ENCODE results near the gene SLC66A1.

SLC66A1 gene

DNA sequence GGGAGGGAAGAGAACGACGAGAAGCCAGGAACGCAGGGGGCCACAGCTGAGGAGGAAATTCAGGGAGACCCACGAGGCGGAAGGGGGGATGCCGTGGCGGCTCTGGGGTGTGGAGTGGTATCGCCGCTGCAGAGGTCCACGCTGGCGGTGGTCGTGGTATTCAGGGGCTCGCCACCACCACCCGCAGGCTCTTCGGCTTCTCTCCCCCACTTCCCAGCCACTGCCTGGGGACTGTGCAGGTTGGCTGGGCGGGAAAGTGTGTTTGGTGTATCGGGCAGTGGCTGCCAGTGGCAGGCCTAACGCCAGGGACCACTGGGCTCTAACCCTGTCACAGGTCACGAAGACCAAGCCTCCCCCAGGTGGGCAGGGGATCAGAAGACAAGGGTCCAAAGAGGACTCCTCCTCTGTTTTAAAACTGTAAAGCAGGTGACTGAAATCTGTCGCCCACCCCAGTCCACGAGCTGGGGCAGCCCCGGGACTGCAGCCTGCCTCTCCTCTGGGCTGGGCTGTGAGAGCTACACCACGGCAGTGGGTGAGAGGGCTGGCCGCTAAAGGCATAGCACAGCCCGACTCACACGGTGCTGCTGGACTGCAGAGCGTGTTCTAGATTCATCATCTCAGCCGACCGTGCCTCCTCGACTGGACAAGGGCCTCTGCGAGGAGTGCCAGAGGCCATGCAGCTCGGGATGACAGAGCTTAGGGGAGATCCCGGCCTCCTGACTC is 30.9 kb downstream of the SLC66A1 start:
- H3K4me1 ChIP-seq (ENCODE audit: insufficient read depth, low read length, poor library complexity, severe bottlenecking) = no peaks in the 10 kb centered on the region
- H4K20me1 ChIP-seq (ENCODE audit: insufficient read depth, low read length, poor library complexity, severe bottlenecking) = no peaks in the 10 kb centered on the region
- H2AFZ ChIP-seq (ENCODE audit: low read length) = no peak overlapping the region
- H3K9ac ChIP-seq (ENCODE audit: low read depth, low read length, poor library complexity, severe bottlenecking) = no peak overlapping the region
- no peaks in the 10 kb centered on the region for H3K9me2 ChIP-seq (replicated peaks; ENCODE audit: low read depth, low read length)
- TF ChIP-seq, protein P1, sequence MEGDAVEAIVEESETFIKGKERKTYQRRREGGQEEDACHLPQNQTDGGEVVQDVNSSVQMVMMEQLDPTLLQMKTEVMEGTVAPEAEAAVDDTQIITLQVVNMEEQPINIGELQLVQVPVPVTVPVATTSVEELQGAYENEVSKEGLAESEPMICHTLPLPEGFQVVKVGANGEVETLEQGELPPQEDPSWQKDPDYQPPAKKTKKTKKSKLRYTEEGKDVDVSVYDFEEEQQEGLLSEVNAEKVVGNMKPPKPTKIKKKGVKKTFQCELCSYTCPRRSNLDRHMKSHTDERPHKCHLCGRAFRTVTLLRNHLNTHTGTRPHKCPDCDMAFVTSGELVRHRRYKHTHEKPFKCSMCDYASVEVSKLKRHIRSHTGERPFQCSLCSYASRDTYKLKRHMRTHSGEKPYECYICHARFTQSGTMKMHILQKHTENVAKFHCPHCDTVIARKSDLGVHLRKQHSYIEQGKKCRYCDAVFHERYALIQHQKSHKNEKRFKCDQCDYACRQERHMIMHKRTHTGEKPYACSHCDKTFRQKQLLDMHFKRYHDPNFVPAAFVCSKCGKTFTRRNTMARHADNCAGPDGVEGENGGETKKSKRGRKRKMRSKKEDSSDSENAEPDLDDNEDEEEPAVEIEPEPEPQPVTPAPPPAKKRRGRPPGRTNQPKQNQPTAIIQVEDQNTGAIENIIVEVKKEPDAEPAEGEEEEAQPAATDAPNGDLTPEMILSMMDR (conservative IDR thresholded peaks at IDR 0.05; ENCODE audit: low read length) = no peak
- TF ChIP-seq EZH2phosphoT487 (IDR thresholded peaks at IDR 0.05; ENCODE audit: borderline replicate concordance) = no peak
- H3K79me2 ChIP-seq (ENCODE audit: insufficient read depth, low read length) = no peaks in the 10 kb centered on the region
- no peaks in the 10 kb centered on the region for H3F3A ChIP-seq (ENCODE audit: low read depth)
- H3K4me2 ChIP-seq (ENCODE audit: low read depth, low read length, poor library complexity, severe bottlenecking) = no peak overlapping the region
- H3K36me3 ChIP-seq (ENCODE audit: insufficient read depth, low read length) = peaks cover 60% of the 10 kb centered on the region; the same call in 1 of the 2 replicates
- H3K27me3 ChIP-seq (ENCODE audit: insufficient read depth, low read length, poor library complexity, severe bottlenecking) = no peaks in the 10 kb centered on the region
- no peaks in the 10 kb centered on the region for H3K9me3 ChIP-seq (ENCODE audit: insufficient read depth, low read depth, low read length)
- H3K4me3 ChIP-seq (ENCODE audit: low read length, poor library complexity, severe bottlenecking) = no peak overlapping the region

DNA sequence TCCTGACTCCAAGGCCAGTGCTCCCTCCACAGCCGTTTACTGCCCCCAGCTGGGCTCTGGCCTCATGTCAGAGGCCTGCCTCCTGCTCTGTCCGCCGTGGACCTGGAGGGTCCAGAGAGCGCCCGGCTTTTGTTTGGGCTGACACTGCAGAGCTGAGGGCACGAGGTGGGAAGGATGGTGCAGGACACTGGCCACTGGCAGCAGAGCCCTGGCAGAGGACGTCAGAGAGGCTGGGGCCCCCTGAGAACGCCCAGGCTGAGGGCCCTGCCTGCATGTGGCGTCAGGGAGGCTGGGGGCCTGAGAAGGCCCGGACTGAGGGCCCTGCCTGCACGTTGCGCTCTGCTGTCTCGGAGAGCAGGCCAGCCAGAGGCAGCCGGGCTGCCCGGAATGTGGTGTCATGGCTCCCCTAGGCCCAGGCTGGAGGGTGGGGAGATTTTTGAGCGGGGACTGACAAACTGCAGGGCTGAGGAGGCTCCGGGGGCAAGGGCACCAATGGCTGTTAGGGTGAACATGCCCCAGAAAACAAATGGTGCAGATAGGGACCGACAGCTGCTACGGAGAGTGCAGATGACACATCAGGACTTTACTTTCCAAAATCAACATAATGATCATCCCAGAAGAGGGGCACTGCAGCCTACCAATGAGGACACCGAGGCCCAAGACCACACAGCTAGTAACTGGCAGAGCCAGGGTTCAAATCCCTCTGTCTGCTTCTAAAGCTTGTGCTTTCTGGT is 31.7 kb downstream of the SLC66A1 start:
- Histone ChIP-seq H3K9me3 (ENCODE audit: insufficient read depth, low read depth, low read length) (no peaks in the 10 kb centered on the region), H3K4me3 (ENCODE audit: low read length, poor library complexity, severe bottlenecking) (no peak overlapping the region), H2AFZ (ENCODE audit: low read length) (no peak overlapping the region), H4K20me1 (ENCODE audit: insufficient read depth, low read length, poor library complexity, severe bottlenecking) (no peaks in the 10 kb centered on the region), H3K9me2 (replicated peaks; ENCODE audit: low read depth, low read length) (no peaks in the 10 kb centered on the region), H3K27me3 (ENCODE audit: insufficient read depth, low read length, poor library complexity, severe bottlenecking) (no peaks in the 10 kb centered on the region), H3K79me2 (ENCODE audit: insufficient read depth, low read length) (no peaks in the 10 kb centered on the region), H3K4me2 (ENCODE audit: low read depth, low read length, poor library complexity, severe bottlenecking) (no peak overlapping the region), H3K36me3 (ENCODE audit: insufficient read depth, low read length) (peaks cover 60% of the 10 kb centered on the region; the same call in 1 of the 2 replicates), H3K9ac (ENCODE audit: low read depth, low read length, poor library complexity, severe bottlenecking) (no peak overlapping the region), H3K4me1 (ENCODE audit: insufficient read depth, low read length, poor library complexity, severe bottlenecking) (no peaks in the 10 kb centered on the region), H3F3A (ENCODE audit: low read depth) (no peaks in the 10 kb centered on the region)
- TF ChIP-seq EZH2phosphoT487 (IDR thresholded peaks at IDR 0.05; ENCODE audit: borderline replicate concordance) = no peak
- TF ChIP-seq, protein P1 (conservative IDR thresholded peaks at IDR 0.05; ENCODE audit: low read length) = no peak

DNA sequence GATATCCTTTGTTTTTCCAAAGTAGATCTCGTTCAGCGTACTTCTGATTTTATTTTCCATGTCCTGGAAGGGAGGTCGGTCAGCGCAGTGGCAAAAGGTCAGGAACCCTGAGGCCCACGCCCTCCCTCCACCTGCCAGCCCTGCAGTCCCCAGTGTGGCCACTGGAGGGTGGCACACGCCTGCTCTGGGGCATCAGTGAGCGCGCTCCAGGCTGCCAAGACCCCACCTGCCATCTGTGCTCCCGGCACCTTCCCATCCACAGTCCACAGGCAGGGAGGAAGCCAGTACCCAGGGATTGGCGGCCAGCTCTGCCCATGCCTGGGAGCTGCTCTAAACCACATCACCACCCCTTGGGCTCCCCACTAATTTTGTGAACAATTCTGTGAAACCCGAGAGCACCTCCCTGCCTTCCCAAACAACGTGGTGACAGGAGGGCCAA is 32.3 kb downstream of the SLC66A1 start:
- H2AFZ ChIP-seq (ENCODE audit: low read length) = no peak overlapping the region
- H3F3A ChIP-seq (ENCODE audit: low read depth) = no peaks in the 10 kb centered on the region
- no peaks in the 10 kb centered on the region for H3K9me2 ChIP-seq (replicated peaks; ENCODE audit: low read depth, low read length)
- no peak for TF ChIP-seq EZH2phosphoT487 (IDR thresholded peaks at IDR 0.05; ENCODE audit: borderline replicate concordance)
- TF ChIP-seq, protein P1 (conservative IDR thresholded peaks at IDR 0.05; ENCODE audit: low read length) = peak; percentile 83
- no peak overlapping the region for H3K4me2 ChIP-seq (ENCODE audit: low read depth, low read length, poor library complexity, severe bottlenecking)
- H3K36me3 ChIP-seq (ENCODE audit: insufficient read depth, low read length) = peaks cover 60% of the 10 kb centered on the region; the same call in 1 of the 2 replicates
- no peaks in the 10 kb centered on the region for H4K20me1 ChIP-seq (ENCODE audit: insufficient read depth, low read length, poor library complexity, severe bottlenecking)
- H3K9ac ChIP-seq (ENCODE audit: low read depth, low read length, poor library complexity, severe bottlenecking) = no peak overlapping the region
- H3K4me1 ChIP-seq (ENCODE audit: insufficient read depth, low read length, poor library complexity, severe bottlenecking) = no peaks in the 10 kb centered on the region
- no peaks in the 10 kb centered on the region for H3K27me3 ChIP-seq (ENCODE audit: insufficient read depth, low read length, poor library complexity, severe bottlenecking)
- H3K79me2 ChIP-seq (ENCODE audit: insufficient read depth, low read length) = no peaks in the 10 kb centered on the region
- no peaks in the 10 kb centered on the region for H3K9me3 ChIP-seq (ENCODE audit: insufficient read depth, low read depth, low read length)
- H3K4me3 ChIP-seq (ENCODE audit: low read length, poor library complexity, severe bottlenecking) = no peak overlapping the region

Data from Loucy (cell line).